ENCODE measurements around the gene INO80C.

Gene INO80C

GRCh38 chr18:35513181-35513936 is 15.6 kb upstream of the INO80C start:
- DNase-seq (ENCODE audit: low read depth): no peak

GRCh38 chr18:35512761-35513160 is 15.0 kb upstream of the INO80C start:
- no peak for DNase-seq (ENCODE audit: low read depth)

- no peak for DNase-seq (ENCODE audit: low read depth)
These were observed 14.1 kb upstream of the INO80C start for GRCh38 chr18:35511833-35512232.

- no peak for DNase-seq (ENCODE audit: low read depth)
These were observed 13.7 kb upstream of the INO80C start for GRCh38 chr18:35511428-35511827.

- no peak for DNase-seq (ENCODE audit: low read depth)
These were observed 12.4 kb upstream of the INO80C start for GRCh38 chr18:35510076-35510651.

GRCh38 chr18:35508746-35509338 is 11.1 kb upstream of the INO80C start:
- DNase-seq (ENCODE audit: low read depth): no peak

GRCh38 chr18:35508030-35508429 is 10.3 kb upstream of the INO80C start:
- DNase-seq (ENCODE audit: low read depth): no peak

GRCh38 chr18:35507623-35508022 is 9.9 kb upstream of the INO80C start:
- DNase-seq (ENCODE audit: low read depth): no peak

- no peak for DNase-seq (ENCODE audit: low read depth)
These were observed 9.4 kb upstream of the INO80C start for GRCh38 chr18:35507192-35507591.

GRCh38 chr18:35506024-35506712 is 8.4 kb upstream of the INO80C start:
- no peak for DNase-seq (ENCODE audit: low read depth)

GRCh38 chr18:35504996-35505395 is 7.2 kb upstream of the INO80C start:
- DNase-seq (ENCODE audit: low read depth): no peak

GRCh38 chr18:35502052-35502451 is 4.3 kb upstream of the INO80C start:
- DNase-seq (ENCODE audit: low read depth): no peak

- no peak for DNase-seq (ENCODE audit: low read depth)
These were observed 3.6 kb upstream of the INO80C start for GRCh38 chr18:35501369-35501768.

GRCh38 chr18:35500113-35500512 is 2.4 kb upstream of the INO80C start:
- DNase-seq (ENCODE audit: low read depth): no peak

- no peak for DNase-seq (ENCODE audit: low read depth)
These were observed 762 bp downstream of the INO80C start for GRCh38 chr18:35497027-35497369.

GRCh38 chr18:35495536-35496314 is 2.0 kb downstream of the INO80C start:
- no peak for DNase-seq (ENCODE audit: low read depth)

GRCh38 chr18:35494251-35495220 is 3.2 kb downstream of the INO80C start:
- DNase-seq (ENCODE audit: low read depth): no peak

- no peak for DNase-seq (ENCODE audit: low read depth)
These were observed 6.1 kb downstream of the INO80C start for GRCh38 chr18:35491700-35492077.

- DNase-seq (ENCODE audit: low read depth): no peak
These were observed 6.7 kb downstream of the INO80C start for GRCh38 chr18:35490894-35491699.

GRCh38 chr18:35489913-35490490 is 7.8 kb downstream of the INO80C start:
- DNase-seq (ENCODE audit: low read depth): no peak

Measured in activated gamma-delta T cell treated with anti-CD3 and anti-CD28 coated beads, Interleukin-2, amount 50 U/mL, for 16 hours (primary cell).